Stimulated activated CD8-positive, alpha-beta memory T cell treated with anti-CD3 and anti-CD28 coated beads, Interleukin-15, amount 100 ng/mL, for 48 hours (primary cell): Measurements from ENCODE around the gene LUZP1.
"Not testable (repeated sequence)": the region's sequence is repeated elsewhere in the genome, so short reads cannot be mapped to it uniquely, and the experiment has no call there.

ENCODE experiments used
- DNase-seq, 2 donors: peaks; one replicate each; pipeline ENCODE4 v3.0.0-alpha.2; 2020; ENCODE audit warnings: low read depth in 2 of 2

LUZP1 gene

GRCh38 chr1:23188936-23189452 lies 20.3 kb upstream of the LUZP1 start:
- DNase-seq = not testable (repeated sequence)

- no peak for DNase-seq
Measured at GRCh38 chr1:23188434-23188884, 19.8 kb upstream of the LUZP1 start.

- DNase-seq = no peak
Measured at GRCh38 chr1:23187637-23188036, 19.0 kb upstream of the LUZP1 start.

GRCh38 chr1:23185381-23185780 lies 16.7 kb upstream of the LUZP1 start:
- no peak for DNase-seq

GRCh38 chr1:23184212-23184934 lies 15.7 kb upstream of the LUZP1 start:
- DNase-seq = no peak

GRCh38 chr1:23179862-23180261 lies 11.2 kb upstream of the LUZP1 start:
- no peak for DNase-seq

- no peak for DNase-seq
Measured at GRCh38 chr1:23178950-23179349, 10.3 kb upstream of the LUZP1 start.

GRCh38 chr1:23178414-23178813 lies 9.8 kb upstream of the LUZP1 start:
- DNase-seq = no peak

- DNase-seq = peak in 1 of 2 donors; percentile 31
Measured at GRCh38 chr1:23177438-23178380, 9.1 kb upstream of the LUZP1 start.

GRCh38 chr1:23177031-23177430 lies 8.4 kb upstream of the LUZP1 start:
- DNase-seq = no peak

- DNase-seq = no peak
Measured at GRCh38 chr1:23174426-23175110, 5.9 kb upstream of the LUZP1 start.

- DNase-seq = no peak
Measured at GRCh38 chr1:23171181-23171755, 2.6 kb upstream of the LUZP1 start.

GRCh38 chr1:23169727-23170335 lies 1.2 kb upstream of the LUZP1 start:
- no peak for DNase-seq

GRCh38 chr1:23169195-23169575 lies 529 bp upstream of the LUZP1 start:
- DNase-seq = no peak

- no peak for DNase-seq
Measured at GRCh38 chr1:23168079-23168444, 594 bp downstream of the LUZP1 start.

GRCh38 chr1:23167353-23168078 lies 1.1 kb downstream of the LUZP1 start:
- no peak for DNase-seq

- DNase-seq = no peak
Measured at GRCh38 chr1:23166854-23167253, 1.8 kb downstream of the LUZP1 start.

- no peak for DNase-seq
Measured at GRCh38 chr1:23163395-23163794, 5.3 kb downstream of the LUZP1 start.

- DNase-seq = no peak
Measured at GRCh38 chr1:23159963-23160877, 8.4 kb downstream of the LUZP1 start.

GRCh38 chr1:23156940-23157339 lies 11.7 kb downstream of the LUZP1 start:
- no peak for DNase-seq
